Measurements from ENCODE around the gene TEAD1. TPM values are rescaled to one million over a fixed set of nuclear protein-coding genes. Genes with fewer than 3 reads are reported as not detected.

TEAD1 gene
- total and polyA plus RNA-seq, 9 of the 15 experiments (the other 6 are each of a cell fraction or from before 2014, with no cell fraction given), result 1.7 to 17.7 (median 10.8) TPM

DNA sequence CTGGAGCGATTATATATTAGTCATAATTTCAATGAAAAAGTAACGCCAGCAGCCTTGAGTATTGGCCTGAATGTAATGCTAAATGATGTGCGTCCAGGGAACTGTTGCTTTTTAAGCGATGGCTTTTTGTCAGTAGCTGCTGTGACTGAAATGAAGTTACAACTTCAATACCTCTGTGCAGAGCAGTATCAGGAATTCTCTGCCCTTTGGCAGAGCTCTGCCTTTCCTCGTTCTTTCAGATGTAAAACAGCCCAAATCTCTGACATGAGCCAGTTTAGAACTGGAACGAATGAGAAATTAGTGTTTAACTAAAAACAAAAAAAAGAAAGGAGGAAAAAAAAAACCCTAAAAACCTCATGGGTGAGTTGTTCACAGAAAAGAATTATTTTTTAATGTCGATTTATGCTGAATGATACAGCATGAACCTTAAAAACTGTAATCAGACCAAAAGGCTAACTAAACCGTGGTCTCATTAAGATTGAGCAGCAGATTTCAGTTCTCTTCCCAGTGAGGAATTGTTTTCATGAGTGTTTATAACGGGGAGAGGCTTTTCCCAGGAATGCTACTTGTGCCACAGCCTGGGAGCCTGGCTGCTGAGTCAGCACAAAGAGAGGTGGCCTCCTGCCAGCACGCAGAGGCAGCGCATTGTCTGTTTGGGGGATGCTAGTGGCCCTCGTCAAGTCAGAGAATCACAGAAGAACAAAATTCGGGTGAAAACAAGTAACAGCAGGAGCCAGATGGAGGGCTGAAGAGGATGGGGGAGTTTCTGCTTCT is 188.7 kb downstream of the TEAD1 start (continued):
- TF ChIP-seq ZNF311 (CRISPR knock-in tag; IDR thresholded peaks at IDR 0.05) (no peak), RAD21 (CRISPR knock-in tag; conservative IDR thresholded peaks at IDR 0.05 in 1 of 2, IDR thresholded peaks at IDR 0.05 in 1 of 2) (no peak), C11orf30 (IDR thresholded peaks at IDR 0.05; ENCODE audit: low read depth) (peak; percentile 99), ZNF589 (CRISPR knock-in tag; IDR thresholded peaks at IDR 0.05; ENCODE audit: low read depth) (no peak), NBN (IDR thresholded peaks at IDR 0.05; ENCODE audit: low read depth) (no peak), MAFG (tag; conservative IDR thresholded peaks at IDR 0.05) (peak; percentile 97), ZNF561 (CRISPR knock-in tag; conservative IDR thresholded peaks at IDR 0.05) (no peak), MYBL2 (IDR thresholded peaks at IDR 0.05; ENCODE audit: low read depth) (no peak), MYBL2 (CRISPR knock-in tag; IDR thresholded peaks at IDR 0.05; ENCODE audit: borderline replicate concordance) (no peak), MAFF (IDR thresholded peaks at IDR 0.05; ENCODE audit: low read length) (peak; percentile 99), ZNF140 (CRISPR knock-in tag; IDR thresholded peaks at IDR 0.05) (no peak), CBX8 (IDR thresholded peaks at IDR 0.05; ENCODE audit: borderline replicate concordance, extremely low read depth, low read depth, low read length, poor library complexity, severe bottlenecking) (no peak), ILF3 (IDR thresholded peaks at IDR 0.05; ENCODE audit: borderline replicate concordance) (no peak), ZNF699 (CRISPR knock-in tag; IDR thresholded peaks at IDR 0.05; ENCODE audit: insufficient replicate concordance) (no peak), TARDBP (IDR thresholded peaks at IDR 0.05) (no peak), FOSL1 (tag; conservative IDR thresholded peaks at IDR 0.05) (no peak), DPF2 (IDR thresholded peaks at IDR 0.05) (peak; percentile 30; the same call in 1 of the 2 replicates), ZZZ3 (IDR thresholded peaks at IDR 0.05) (no peak), SMARCA4 (IDR thresholded peaks at IDR 0.05) (peak; percentile 13; the same call in 1 of the 2 replicates), TOE1 (IDR thresholded peaks at IDR 0.05; ENCODE audit: borderline replicate concordance) (no peak), TOE1 (CRISPR knock-in tag; IDR thresholded peaks at IDR 0.05; ENCODE audit: borderline replicate concordance, low read depth) (no peak), JUND (IDR thresholded peaks at IDR 0.05; ENCODE audit: borderline replicate concordance, low read depth, low read length) (0 out of 2 replicates have a peak, but pooled peaks have one; percentile 3), JUND (tag; IDR thresholded peaks at IDR 0.05; ENCODE audit: borderline replicate concordance, low read depth, low read length) (no peak; the same call in 2 of the 3 replicates), PTTG1 (tag; IDR thresholded peaks at IDR 0.05; ENCODE audit: low read depth) (no peak), CBX5 (IDR thresholded peaks at IDR 0.05; ENCODE audit: borderline replicate concordance, low read depth) (no peak), YBX1 (IDR thresholded peaks at IDR 0.05) (no peak)
